IPS-18a (cell line): ENCODE data around the gene TUBA4A.
"Not testable (repeated sequence)": the region's sequence is repeated elsewhere in the genome, so short reads cannot be mapped to it uniquely, and the experiment has no call there.

Source experiments
- H3K27ac ChIP-seq: one replicate; pipeline ENCODE4 v1.5.1; 2013; ENCODE audit warnings: low read length
- H3K27me3 ChIP-seq: one replicate; pipeline ENCODE4 v1.6.1; 2013; ENCODE audit warnings: mild to moderate bottlenecking, low read length; ENCODE audit not compliant: control insufficient read depth, insufficient read depth
- H3K36me3 ChIP-seq: one replicate; pipeline ENCODE4 v1.6.1; 2013; ENCODE audit warnings: low read depth, low read length; ENCODE audit not compliant: control insufficient read depth
- H3K4me1 ChIP-seq: one replicate; pipeline ENCODE4 v1.6.1; 2013; ENCODE audit warnings: low read depth, low read length; ENCODE audit not compliant: control insufficient read depth
- H3K4me3 ChIP-seq: one replicate; pipeline ENCODE4 v1.5.1; 2013; ENCODE audit warnings: low read length
- H3K9ac ChIP-seq: one replicate; pipeline ENCODE4 v1.6.1; 2013; ENCODE audit warnings: mild to moderate bottlenecking, low read length, moderate library complexity
- H3K9me3 ChIP-seq: one replicate; pipeline ENCODE4 v1.6.1; 2013; ENCODE audit warnings: low read depth, low read length; ENCODE audit not compliant: control insufficient read depth

TUBA4A gene

DNA sequence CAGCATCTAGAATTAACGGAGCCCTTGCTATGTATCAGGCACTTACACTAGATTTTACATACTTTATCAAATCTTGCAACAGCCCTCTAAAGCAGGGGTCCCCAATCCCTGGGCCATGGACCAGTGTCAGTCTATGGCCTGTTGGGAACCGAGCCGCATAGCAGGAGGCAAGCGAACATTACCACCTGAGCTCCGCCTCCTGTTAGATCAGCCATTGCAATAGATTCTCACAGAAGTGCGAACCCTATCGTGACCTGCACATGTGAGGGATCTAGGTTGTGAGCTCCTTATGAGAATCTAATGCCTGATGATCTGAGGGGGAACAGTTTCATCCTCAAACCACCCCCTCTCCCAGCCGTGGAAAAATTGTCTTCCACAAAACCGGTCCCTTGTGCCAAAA lies 38.9 kb upstream of the TUBA4A start:
- peaks cover 3% of the 10 kb centered on the region for H3K4me1 ChIP-seq
- no peaks in the 10 kb centered on the region for H3K9me3 ChIP-seq
- no peak overlapping the region for H3K4me3 ChIP-seq
- H3K36me3 ChIP-seq = no peaks in the 10 kb centered on the region
- H3K27me3 ChIP-seq = peaks cover 26% of the 10 kb centered on the region
- no peak overlapping the region for H3K27ac ChIP-seq
- H3K9ac ChIP-seq = no peak overlapping the region

DNA sequence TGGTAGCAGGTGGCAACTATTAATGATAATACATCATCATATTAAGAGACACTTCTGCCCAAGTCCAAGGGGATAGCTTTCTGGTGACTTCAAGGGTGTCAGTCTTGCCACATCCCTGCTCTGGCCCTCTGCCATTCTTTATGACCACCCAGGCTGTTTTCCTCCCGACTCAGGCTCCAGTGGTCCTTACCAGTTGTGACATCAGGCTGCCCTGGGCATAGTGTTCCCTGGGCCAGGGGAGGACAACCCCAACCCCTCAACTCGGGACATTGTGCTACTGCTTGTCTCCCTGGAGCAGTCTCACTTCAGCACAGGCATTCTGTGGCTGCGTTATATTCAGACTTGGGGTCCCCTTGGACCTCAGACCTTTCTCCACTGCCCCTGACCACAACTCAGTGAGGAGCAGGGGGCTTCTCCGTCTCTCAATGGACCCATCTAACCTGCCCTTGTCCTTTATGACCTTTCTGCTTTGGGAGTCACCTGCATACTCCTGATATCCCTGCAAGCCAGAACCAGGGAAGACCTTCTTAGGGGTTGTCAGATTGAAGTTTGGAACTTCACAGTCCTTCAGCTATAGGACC lies 38.3 kb upstream of the TUBA4A start:
- H3K4me1 ChIP-seq = peaks cover 3% of the 10 kb centered on the region
- H3K27ac ChIP-seq = no peak overlapping the region
- H3K9ac ChIP-seq = no peak overlapping the region
- no peak overlapping the region for H3K4me3 ChIP-seq
- no peaks in the 10 kb centered on the region for H3K9me3 ChIP-seq
- no peaks in the 10 kb centered on the region for H3K36me3 ChIP-seq
- peaks cover 26% of the 10 kb centered on the region for H3K27me3 ChIP-seq

DNA sequence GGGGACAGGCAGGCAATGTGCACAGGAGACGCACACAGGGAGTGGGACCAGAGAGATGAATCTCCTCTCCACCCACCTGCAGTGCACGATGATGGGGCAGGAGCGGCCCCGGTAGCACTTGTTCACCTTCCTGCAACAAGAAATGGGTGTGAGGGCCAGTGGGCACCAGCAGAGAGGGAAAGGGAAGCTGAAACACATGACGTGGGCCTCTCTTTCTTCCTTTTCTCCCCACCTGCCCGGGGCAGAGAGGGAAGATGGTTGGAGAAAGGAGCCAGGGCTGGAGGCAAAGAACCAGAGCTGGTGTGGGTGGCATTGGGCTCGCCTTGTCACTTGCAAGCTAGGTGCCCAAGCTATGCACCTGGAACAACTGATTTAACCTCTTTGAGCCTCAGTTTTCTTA lies 37.7 kb upstream of the TUBA4A start:
- Histone ChIP-seq H3K9ac (no peak overlapping the region), H3K4me3 (no peak overlapping the region), H3K36me3 (no peaks in the 10 kb centered on the region), H3K27me3 (peaks cover 25% of the 10 kb centered on the region), H3K27ac (no peak overlapping the region), H3K9me3 (no peaks in the 10 kb centered on the region), H3K4me1 (peaks cover 3% of the 10 kb centered on the region)

DNA sequence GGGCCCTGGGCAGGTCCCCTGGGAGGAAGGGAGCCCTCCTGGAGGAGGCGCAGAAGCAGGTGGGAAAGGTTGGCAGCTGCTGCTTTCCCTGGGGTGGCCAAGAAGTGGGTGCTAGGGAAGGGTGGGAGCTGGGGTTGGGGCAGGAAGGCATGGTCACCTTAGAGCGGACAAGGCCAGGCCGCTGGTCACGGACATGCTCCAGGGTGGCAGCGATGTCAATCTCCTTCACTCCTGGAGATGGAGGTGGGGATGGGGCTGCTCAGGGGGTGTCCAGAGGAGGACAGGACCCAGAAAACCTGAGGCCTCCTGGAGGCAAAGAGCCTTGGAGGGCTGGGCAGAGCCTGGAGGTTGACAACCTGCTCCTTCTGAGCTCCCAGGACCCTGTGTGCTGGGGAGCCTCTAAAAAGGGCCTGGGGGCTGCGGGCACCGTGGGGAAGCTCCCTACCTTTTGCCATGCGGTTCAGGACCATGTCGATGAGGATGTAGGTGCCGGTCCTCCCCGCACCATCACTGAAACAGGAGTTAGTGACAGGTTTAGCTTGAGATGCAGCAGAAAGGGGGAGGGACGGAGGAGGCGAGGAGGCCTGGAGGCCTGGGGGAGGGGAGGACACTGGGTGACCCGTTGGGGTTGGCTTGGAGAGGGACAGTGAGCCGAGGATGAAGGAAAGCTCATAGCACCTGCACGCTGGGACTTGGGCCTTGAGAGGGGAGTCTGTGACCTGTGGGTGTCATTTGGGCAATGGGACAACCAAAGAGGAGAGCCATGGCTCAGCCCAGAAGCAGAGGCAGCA lies 36.9 kb upstream of the TUBA4A start:
- H3K4me3 ChIP-seq = no peak overlapping the region
- no peak overlapping the region for H3K27ac ChIP-seq
- H3K9ac ChIP-seq = no peak overlapping the region
- H3K27me3 ChIP-seq = peaks cover 17% of the 10 kb centered on the region
- H3K4me1 ChIP-seq = peaks cover 3% of the 10 kb centered on the region
- no peaks in the 10 kb centered on the region for H3K36me3 ChIP-seq
- no peaks in the 10 kb centered on the region for H3K9me3 ChIP-seq

DNA sequence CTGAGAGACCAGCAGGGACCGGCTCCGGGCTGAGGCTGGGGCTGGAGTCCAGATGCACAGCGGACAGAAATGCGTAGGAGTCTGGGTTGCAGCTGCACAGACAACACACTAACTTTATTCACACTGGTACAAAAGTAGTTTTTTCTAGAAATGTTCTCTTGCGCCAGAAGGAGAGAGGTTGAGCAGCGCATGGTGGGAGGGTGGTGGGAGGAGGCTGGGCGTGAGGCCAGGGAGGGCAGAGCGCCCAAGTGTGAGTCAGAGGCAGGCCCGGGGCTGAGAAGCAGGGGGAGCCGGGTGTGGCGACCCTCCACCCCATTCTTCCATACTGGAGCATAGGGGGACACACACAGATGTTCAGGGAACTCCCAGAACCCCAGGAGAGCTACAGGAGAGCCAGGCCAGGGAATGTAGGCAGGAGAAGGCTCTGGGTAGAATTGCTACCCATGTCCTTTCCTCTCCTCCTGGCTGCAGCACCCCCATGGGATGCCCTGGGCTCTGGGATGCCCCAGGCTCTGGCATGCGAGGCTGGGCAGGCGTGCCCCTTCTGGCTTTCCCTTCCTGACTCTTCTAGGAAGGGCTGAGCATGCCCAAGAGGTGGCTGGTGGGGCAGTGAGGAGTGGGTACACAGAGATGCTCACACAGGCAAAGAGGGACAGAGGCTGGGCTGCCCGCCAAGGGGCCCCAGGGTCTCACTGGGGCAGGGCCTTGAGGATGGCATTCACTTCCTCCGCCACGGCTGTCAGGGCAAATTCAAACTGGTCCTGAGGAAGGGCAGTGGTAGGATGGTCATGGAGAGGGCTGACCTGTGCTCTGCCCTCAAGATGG lies 36.0 kb upstream of the TUBA4A start:
- Histone ChIP-seq H3K4me3 (no peak overlapping the region), H3K27ac (no peak overlapping the region), H3K9me3 (no peaks in the 10 kb centered on the region), H3K27me3 (peaks cover 10% of the 10 kb centered on the region), H3K4me1 (peaks cover 3% of the 10 kb centered on the region), H3K9ac (no peak overlapping the region), H3K36me3 (no peaks in the 10 kb centered on the region)

DNA sequence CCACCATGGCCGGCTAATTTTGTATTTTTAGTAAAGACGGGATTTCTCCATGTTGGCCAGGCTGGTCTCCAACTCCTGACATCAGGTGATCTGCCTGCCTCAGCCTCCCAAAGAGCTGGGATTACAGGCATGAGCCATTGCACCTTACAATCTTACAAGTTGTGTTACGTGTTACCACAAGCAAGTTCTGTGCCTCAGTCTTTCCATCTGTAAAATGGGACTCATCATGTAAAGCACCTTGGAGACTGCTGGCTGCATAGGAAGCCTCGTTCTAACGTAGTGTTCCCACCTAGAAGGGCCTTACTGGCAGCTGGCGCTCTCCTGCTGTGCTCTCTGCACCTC lies 35.4 kb upstream of the TUBA4A start:
- Histone ChIP-seq H3K36me3 (no peaks in the 10 kb centered on the region), H3K27ac (no peak overlapping the region), H3K9me3 (no peaks in the 10 kb centered on the region), H3K27me3 (peaks cover 8% of the 10 kb centered on the region), H3K4me1 (peaks cover 3% of the 10 kb centered on the region), H3K9ac (no peak overlapping the region), H3K4me3 (no peak overlapping the region)

DNA sequence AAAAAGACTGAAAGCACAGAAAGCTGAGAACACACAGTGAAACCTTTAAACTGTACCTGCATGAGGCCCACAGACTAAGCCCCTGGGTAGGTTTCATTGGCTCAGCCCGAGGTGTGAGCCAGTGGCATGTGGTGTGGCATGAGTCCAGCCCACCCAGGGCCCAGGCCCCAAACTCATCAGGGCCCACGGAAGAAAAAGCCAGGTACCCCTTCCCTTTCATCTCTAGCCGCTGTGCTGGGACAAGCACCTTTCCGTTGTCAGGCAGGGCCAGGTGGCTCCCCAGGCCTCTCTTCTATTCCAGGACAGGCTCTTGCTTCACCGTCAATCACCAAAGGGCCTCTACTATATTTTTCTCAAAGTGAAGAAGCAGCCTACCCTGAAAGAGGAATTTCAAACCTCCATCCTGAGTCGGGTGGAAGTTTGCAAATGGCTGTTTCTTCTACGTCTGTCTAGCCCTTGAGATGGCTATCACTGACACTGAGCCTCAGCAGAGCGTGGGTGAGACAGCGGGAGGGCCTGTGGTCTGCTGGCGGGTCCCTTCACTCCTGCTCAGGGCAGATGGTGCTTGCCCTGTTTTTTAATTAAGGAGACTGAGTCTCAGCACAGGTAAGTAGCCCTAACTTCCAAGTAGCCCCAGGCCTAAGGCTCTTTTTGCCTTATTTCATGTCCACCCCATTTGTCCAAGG lies 34.0 kb upstream of the TUBA4A start:
- Histone ChIP-seq H3K9ac (no peak overlapping the region), H3K4me1 (no peaks in the 10 kb centered on the region), H3K36me3 (no peaks in the 10 kb centered on the region)

DNA sequence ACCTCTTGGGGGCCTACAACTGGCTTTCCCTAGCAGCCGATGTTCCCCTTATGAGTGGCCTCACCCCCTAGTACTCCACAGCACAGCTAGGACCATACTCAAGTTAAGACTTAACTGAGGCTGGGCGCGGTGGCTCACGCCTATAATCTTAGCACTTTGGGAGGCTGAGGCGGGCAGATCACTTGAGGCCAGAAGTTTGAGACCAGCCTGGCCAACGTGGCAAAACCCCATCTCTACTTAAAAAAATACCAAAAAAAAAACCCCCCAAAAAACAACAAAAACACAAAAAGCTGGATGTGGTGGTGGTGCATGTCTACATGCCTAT lies 33.4 kb upstream of the TUBA4A start:
- H3K9me3 ChIP-seq, H3K27me3 ChIP-seq, H3K4me3 ChIP-seq, H3K27ac ChIP-seq, H3K36me3 ChIP-seq, H3K9ac ChIP-seq, H3K4me1 ChIP-seq: not testable (repeated sequence)

More for the DNA sequence above, 34.0 kb upstream of the TUBA4A start:
- Histone ChIP-seq H3K27ac (no peak overlapping the region), H3K27me3 (no peaks in the 10 kb centered on the region), H3K4me3 (no peak overlapping the region), H3K9me3 (no peaks in the 10 kb centered on the region)

DNA sequence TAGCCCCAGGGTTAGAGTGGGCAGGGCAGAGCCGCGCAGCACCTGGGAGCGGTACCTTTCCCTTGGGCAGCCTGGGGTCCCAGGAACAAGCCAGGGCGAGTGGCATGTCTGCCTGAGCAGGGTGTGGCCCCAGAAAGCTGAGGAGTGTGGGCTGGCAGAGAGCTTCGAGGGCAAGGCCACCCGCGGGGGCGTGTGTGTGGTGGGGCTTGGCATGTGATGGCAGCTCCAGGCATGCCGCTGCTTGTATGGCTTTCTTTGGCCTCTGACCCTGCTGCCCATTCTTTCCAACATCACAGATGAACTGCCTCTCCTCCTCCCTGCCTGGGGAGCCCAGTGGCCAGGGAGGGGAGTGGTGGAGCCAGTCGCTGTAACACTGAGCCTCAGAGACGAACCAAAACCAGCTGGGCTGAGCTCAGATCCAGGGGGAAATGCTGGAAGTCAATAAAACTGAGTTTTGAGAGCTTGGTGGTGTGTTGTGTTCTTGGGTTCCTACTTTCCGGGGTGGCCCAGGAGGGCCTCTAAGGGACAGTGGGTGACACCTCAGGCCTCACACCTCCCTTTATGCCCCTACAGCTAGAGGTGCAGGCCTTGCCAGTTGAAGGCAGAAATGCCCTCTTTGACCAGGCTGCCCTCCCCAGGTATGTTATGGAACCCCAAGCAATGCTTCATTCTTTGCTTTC lies 32.9 kb upstream of the TUBA4A start:
- no peaks in the 10 kb centered on the region for H3K9me3 ChIP-seq
- H3K4me3 ChIP-seq = no peak overlapping the region
- H3K4me1 ChIP-seq = no peaks in the 10 kb centered on the region
- no peak overlapping the region for H3K9ac ChIP-seq
- H3K27ac ChIP-seq = no peak overlapping the region
- no peaks in the 10 kb centered on the region for H3K27me3 ChIP-seq
- no peaks in the 10 kb centered on the region for H3K36me3 ChIP-seq

DNA sequence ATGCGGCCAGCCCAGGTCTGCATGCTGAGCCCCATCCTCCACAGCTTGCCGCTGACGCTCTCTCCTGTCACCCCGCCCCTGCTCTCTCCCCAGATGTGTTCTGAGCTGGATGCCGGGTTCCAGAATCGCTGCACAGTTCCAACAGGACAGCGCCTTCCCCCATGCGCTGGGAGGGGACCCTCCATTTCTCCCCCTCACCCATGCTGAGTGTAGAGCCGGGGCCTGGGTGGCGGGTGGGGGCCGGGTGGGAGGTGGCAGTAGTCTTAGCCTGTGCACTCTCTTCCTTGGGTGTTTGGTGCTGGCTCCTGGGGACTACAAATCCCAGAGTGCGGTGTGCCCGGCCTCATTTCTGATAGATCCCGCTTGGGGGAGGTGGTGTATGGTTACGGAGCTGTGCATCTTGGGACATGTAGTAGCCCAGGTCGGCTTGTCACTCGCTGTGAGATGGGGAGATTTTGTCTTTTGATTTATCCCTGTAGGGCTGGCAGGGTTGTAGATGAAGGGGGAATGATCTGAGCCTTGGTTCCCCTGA lies 32.2 kb upstream of the TUBA4A start:
- H3K27ac ChIP-seq = no peak overlapping the region

DNA sequence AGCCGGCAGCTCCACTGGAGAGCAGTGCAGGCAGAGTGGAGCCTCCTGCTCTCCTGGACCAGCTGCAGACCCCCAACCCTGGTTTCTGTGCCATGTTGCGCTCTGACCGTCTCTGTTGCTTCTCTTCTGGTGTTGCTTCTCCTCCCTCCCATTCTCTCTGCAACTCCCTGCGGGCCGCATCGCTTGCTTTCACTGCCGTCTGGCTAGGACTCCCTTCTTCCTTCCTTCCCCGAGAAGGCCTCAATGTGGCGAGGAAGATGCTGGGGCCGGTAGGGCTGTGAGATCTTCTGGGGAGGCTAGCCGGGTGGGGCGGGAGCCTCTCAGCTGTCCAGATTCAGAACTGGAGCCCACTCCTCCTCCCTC lies 31.6 kb upstream of the TUBA4A start:
- H3K4me1 ChIP-seq = no peaks in the 10 kb centered on the region
- H3K36me3 ChIP-seq = no peaks in the 10 kb centered on the region
- H3K4me3 ChIP-seq = no peak overlapping the region
- no peaks in the 10 kb centered on the region for H3K27me3 ChIP-seq
- no peak overlapping the region for H3K9ac ChIP-seq
- no peaks in the 10 kb centered on the region for H3K9me3 ChIP-seq
- H3K27ac ChIP-seq = no peak overlapping the region

More for the DNA sequence above, 32.2 kb upstream of the TUBA4A start:
- H3K4me3 ChIP-seq = no peak overlapping the region
- H3K9ac ChIP-seq = no peak overlapping the region
- H3K36me3 ChIP-seq = no peaks in the 10 kb centered on the region
- H3K27me3 ChIP-seq = no peaks in the 10 kb centered on the region
- no peaks in the 10 kb centered on the region for H3K9me3 ChIP-seq
- H3K4me1 ChIP-seq = no peaks in the 10 kb centered on the region
